Neural cell (in vitro differentiated cells): Measurements from ENCODE around the gene CARS2. TPM values are rescaled to one million over a fixed set of nuclear protein-coding genes. Genes with fewer than 3 reads are reported as not detected.

Experiments used
- H2AFZ ChIP-seq: fragments of 200-600, 300-800 bp; sonication (generic), shearing (Covaris generic); 2 replicates; pipeline ENCODE4 v1.6.0; 2014; ENCODE audit warnings: low read depth, mild to moderate bottlenecking, antibody characterized with exemption, low read length, moderate library complexity
- H3F3A ChIP-seq: fragments of 200-600 bp; shearing (Covaris generic); 2 replicates; pipeline ENCODE4 v1.6.1; 2016; ENCODE audit warnings: mild to moderate bottlenecking, moderate library complexity, mixed read lengths, antibody characterized with exemption, low read length; ENCODE audit not compliant: insufficient read depth, poor library complexity, severe bottlenecking
- H3K27ac ChIP-seq: fragments of 200-600, 300-800 bp; sonication (generic), shearing (Covaris generic); 2 replicates; pipeline ENCODE4 v1.5.1; 2014; ENCODE audit warnings: mild to moderate bottlenecking, low read length, moderate library complexity
- H3K27me3 ChIP-seq: fragments of 300-800, 200-600 bp; sonication (generic), shearing (Covaris generic); 2 replicates; pipeline ENCODE4 v1.6.0; 2014; ENCODE audit warnings: mild to moderate bottlenecking, low read depth, low read length, moderate library complexity; ENCODE audit not compliant: insufficient read depth
- H3K36me3 ChIP-seq: fragments of 300-800, 200-600 bp; sonication (generic), shearing (Covaris generic); 2 replicates; pipeline ENCODE4 v1.5.1; 2014; ENCODE audit warnings: mild to moderate bottlenecking, antibody characterized with exemption, low read length, moderate library complexity; ENCODE audit not compliant: insufficient read depth
- H3K4me2 ChIP-seq: fragments of 300-800, 200-600 bp; sonication (generic), shearing (Covaris generic); 2 replicates; pipeline ENCODE4 v1.6.0; 2014; ENCODE audit warnings: mild to moderate bottlenecking, low read length
- H3K4me3 ChIP-seq: fragments of 300-800, 200-600 bp; sonication (generic), shearing (Covaris generic); 2 replicates; pipeline ENCODE4 v1.5.1; 2014; ENCODE audit warnings: mild to moderate bottlenecking, low read length, moderate library complexity
- H3K79me2 ChIP-seq: fragments of 200-600 bp; shearing (Covaris generic); replicated peaks from 2 replicates; pipeline ENCODE4 v1.6.0; 2014; ENCODE audit warnings: mild to moderate bottlenecking, low read length, moderate library complexity; ENCODE audit not compliant: insufficient read depth
- H3K9ac ChIP-seq: fragments of 300-800, 200-600 bp; sonication (generic), shearing (Covaris generic); 2 replicates; pipeline ENCODE4 v1.6.1; 2016; ENCODE audit warnings: mild to moderate bottlenecking, low read length, mixed read lengths
- H3K9me2 ChIP-seq: fragments of 200-600 bp; shearing (Covaris generic); 2 replicates; pipeline ENCODE4 v1.6.1; 2016; ENCODE audit warnings: mild to moderate bottlenecking, low read length, mixed read lengths; ENCODE audit not compliant: insufficient read depth
- H3K9me3 ChIP-seq: fragments of 200-600, 300-800 bp; sonication (generic), shearing (Covaris generic); 2 replicates; pipeline ENCODE4 v1.6.1; 2016; ENCODE audit warnings: mild to moderate bottlenecking, mixed run types, low read length, moderate library complexity, mixed read lengths
- H4K20me1 ChIP-seq: fragments of 200-600 bp; shearing (Covaris generic); 2 replicates; pipeline ENCODE4 v1.6.1; 2016; ENCODE audit warnings: mild to moderate bottlenecking, mixed run types; ENCODE audit not compliant: insufficient read depth
- EP300 ChIP-seq: fragments of 450-650 bp; conservative IDR thresholded peaks from 2 replicates; pipeline ENCODE4 v1.6.1; 2014; ENCODE audit warnings: antibody characterized with exemption, mild to moderate bottlenecking, moderate library complexity; ENCODE audit not compliant: poor library complexity, severe bottlenecking
- EZH2 ChIP-seq: fragments of 200-600, 300-800 bp; shearing (Covaris generic), sonication (generic); IDR thresholded peaks from 2 replicates; pipeline ENCODE4 v1.6.1; 2014; ENCODE audit warnings: antibody characterized with exemption, low read length, borderline replicate concordance, mild to moderate bottlenecking; ENCODE audit not compliant: insufficient read depth, poor library complexity, severe bottlenecking
- MXI1 ChIP-seq: fragments of 450-650 bp; conservative IDR thresholded peaks from 2 replicates; pipeline ENCODE4 v1.6.1; 2014; ENCODE audit warnings: antibody characterized with exemption, mild to moderate bottlenecking; ENCODE audit not compliant: poor library complexity, severe bottlenecking
- POLR2AphosphoS5 ChIP-seq: IDR thresholded peaks from 2 replicates; pipeline ENCODE4 v1.6.1; 2012
- RAD21 ChIP-seq: fragments of 450-650 bp; conservative IDR thresholded peaks from 2 replicates; pipeline ENCODE4 v1.6.1; 2014; ENCODE audit warnings: antibody characterized with exemption, mild to moderate bottlenecking, moderate library complexity
- SMC3 ChIP-seq: fragments of 450-650 bp; conservative IDR thresholded peaks from 2 replicates; pipeline ENCODE4 v1.6.1; 2014; ENCODE audit warnings: antibody characterized with exemption, mild to moderate bottlenecking, moderate library complexity; ENCODE audit not compliant: poor library complexity
- TAF1 ChIP-seq: IDR thresholded peaks from 2 replicates; pipeline ENCODE4 v1.6.1; 2012; ENCODE audit warnings: low read depth
- polyA plus RNA-seq: library from polyadenylated mRNA; depleted of rRNA; stranded (reverse); fragments of >200 nt; gene quantifications from 2 replicates; pipeline ENCODE4 v1.2.3, GENCODE V29; 2014
- TF ChIP-seq, protein P1 (sequence below): fragments of 450-650 bp; IDR thresholded peaks from 2 replicates; pipeline ENCODE4 v1.5.1; 2014; ENCODE audit warnings: antibody characterized with exemption, mild to moderate bottlenecking, moderate library complexity; ENCODE audit not compliant: poor library complexity, severe bottlenecking

The CARS2 gene
- polyA plus RNA-seq, 1 donor from 2014 or later, result 92.2 TPM

DNA sequence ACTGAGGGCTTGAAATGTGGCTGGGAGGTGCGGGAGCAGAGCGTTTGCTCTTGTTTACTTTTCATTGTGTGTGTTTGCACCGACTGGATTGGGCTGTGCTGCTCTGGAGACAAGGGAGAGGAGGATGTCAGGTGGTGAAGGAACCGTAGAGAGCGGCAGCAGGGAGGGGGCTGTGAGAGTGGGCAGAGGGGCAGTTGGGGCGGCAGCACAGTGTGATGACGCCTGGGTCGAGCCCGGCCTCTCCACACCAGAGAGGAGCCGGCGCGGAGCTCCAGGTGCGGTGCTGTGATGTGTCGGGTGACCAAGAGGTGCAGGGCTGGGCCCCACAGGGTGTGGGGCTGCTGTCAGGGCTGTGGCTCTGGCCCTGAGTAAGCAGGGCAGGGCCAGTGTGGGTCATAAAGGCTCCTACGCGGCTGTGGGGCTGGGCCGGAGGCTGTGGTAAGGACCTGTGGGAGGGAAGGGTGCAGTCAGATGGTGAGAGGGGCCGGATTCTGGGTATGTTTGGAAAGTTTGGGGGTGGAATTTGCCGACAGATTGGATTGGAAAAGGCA is 80.1 kb downstream of the CARS2 start:
- no peak overlapping the region for H2AFZ ChIP-seq
- no peaks in the 10 kb centered on the region for H3F3A ChIP-seq
- peaks cover 5% of the 10 kb centered on the region for H3K79me2 ChIP-seq
- H3K27me3 ChIP-seq, result no peaks in the 10 kb centered on the region
- H3K4me3 ChIP-seq, result no peak overlapping the region
- no peaks in the 10 kb centered on the region for H3K9me3 ChIP-seq
- TF ChIP-seq POLR2AphosphoS5 (no peak), EP300 (no peak), EZH2 (no peak), SMC3 (no peak), RAD21 (no peak), TAF1 (no peak)
- TF ChIP-seq, protein P1, sequence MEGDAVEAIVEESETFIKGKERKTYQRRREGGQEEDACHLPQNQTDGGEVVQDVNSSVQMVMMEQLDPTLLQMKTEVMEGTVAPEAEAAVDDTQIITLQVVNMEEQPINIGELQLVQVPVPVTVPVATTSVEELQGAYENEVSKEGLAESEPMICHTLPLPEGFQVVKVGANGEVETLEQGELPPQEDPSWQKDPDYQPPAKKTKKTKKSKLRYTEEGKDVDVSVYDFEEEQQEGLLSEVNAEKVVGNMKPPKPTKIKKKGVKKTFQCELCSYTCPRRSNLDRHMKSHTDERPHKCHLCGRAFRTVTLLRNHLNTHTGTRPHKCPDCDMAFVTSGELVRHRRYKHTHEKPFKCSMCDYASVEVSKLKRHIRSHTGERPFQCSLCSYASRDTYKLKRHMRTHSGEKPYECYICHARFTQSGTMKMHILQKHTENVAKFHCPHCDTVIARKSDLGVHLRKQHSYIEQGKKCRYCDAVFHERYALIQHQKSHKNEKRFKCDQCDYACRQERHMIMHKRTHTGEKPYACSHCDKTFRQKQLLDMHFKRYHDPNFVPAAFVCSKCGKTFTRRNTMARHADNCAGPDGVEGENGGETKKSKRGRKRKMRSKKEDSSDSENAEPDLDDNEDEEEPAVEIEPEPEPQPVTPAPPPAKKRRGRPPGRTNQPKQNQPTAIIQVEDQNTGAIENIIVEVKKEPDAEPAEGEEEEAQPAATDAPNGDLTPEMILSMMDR, result no peak
- H3K27ac ChIP-seq, result no peak overlapping the region
- no peak overlapping the region for H3K4me2 ChIP-seq
- H3K9ac ChIP-seq, result no peak overlapping the region
- no peaks in the 10 kb centered on the region for H3K36me3 ChIP-seq
- H4K20me1 ChIP-seq, result no peaks in the 10 kb centered on the region
- no peaks in the 10 kb centered on the region for H3K9me2 ChIP-seq

DNA sequence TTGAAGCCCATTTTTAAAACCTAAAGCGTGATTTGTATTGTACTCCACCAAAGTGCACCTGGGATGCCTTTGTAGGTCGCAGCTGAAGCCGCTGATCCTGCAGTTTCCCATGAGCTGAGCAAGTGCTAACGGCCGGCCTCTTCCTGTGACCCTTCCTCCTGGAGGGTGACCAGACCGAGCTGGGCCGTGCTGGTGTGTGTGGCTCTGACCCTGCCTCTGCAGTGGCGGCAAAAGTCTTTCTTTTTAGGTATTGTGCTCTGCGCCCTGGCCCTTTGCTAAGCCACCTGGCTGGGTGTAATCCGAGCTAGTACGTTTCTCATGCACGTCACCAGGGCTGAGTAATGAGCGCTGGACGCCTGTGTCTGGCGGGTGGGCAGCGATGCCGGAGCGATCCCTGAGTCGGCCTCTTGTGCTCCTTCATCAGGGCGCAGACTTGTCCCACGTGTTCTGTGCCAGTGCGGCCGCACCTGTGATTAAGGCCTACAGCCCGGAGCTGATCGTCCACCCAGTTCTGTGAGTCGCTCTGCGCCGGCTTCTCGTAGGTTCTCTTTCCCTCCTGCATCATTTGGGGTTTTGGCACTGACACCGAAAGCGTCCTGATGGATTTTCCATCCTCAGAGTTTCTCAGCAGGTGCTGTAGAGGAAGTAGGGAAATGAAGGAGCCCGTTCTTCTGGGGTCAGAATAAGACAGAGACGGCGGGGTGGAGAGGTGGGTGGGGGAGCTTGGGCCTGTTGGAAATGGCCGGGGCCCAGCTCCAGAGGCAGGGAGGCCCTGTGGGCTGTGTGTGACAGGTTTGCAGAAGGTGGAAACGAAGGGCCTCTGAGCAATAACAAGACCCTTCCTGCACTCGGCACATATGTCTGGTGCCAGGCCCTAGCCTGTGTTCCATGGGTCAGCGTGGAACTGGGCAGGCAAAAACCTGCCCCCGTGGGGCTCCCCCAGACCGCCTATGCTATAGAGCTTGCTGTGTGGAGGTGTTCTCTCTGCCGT is 80.9 kb downstream of the CARS2 start:
- no peaks in the 10 kb centered on the region for H4K20me1 ChIP-seq
- no peak overlapping the region for H3K9ac ChIP-seq
- TF ChIP-seq EZH2 (no peak), MXI1 (no peak), POLR2AphosphoS5 (no peak)
- TF ChIP-seq, protein P1, result no peak
- H3K79me2 ChIP-seq, result peaks cover 11% of the 10 kb centered on the region
- H3K4me2 ChIP-seq, result no peak overlapping the region
- H3K9me3 ChIP-seq, result no peaks in the 10 kb centered on the region
- no peaks in the 10 kb centered on the region for H3K9me2 ChIP-seq
- H3F3A ChIP-seq, result no peaks in the 10 kb centered on the region
- H3K36me3 ChIP-seq, result no peaks in the 10 kb centered on the region
- no peak overlapping the region for H2AFZ ChIP-seq
- H3K27ac ChIP-seq, result no peak overlapping the region
- no peak overlapping the region for H3K4me3 ChIP-seq
- H3K27me3 ChIP-seq, result no peaks in the 10 kb centered on the region
